ENCODE measurements around the gene TMA7. TPM values are rescaled to one million over a fixed set of nuclear protein-coding genes. Genes with fewer than 3 reads are reported as not detected.

TMA7 gene
- total and polyA plus RNA-seq, 4 donors = 152 to 985 (median 239) TPM

DNA sequence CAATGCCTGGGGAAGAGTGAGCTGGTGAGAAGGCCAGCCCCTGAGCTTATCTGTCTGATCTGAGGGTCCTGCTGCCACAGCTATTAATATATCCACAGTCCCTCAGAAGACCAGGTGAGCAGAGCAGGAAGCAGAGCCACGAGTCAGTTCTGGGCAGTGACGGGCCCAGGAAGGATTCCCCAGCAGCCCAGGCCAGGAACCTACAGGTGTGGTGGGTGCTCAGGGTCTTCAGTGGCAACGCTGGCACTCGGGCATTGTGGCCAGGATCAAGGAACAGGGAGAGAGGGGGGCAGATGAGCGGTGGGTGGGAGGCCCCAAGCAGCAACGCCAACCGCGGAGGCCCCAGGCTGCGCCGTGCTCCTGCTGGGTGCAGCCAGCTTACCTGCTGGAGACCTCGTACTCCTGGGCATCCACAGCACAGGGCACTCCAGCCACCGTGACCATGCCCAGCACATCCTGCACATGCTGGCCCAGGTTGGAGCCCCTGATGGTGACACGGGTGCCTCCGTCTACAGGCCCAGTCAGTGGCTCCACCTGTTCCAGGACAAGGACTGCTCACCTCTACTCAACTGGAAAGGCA lies 22.4 kb upstream of the TMA7 start:
- DNase-seq (no peak), ATAC-seq (ENCODE audit: insufficient read depth, low FRiP score) (no peak)
- Histone ChIP-seq H3K9me3 (ENCODE audit: control insufficient read depth in 4 of 4, insufficient read depth in 3 of 4, low read length in 3 of 4) (no peaks in the 10 kb centered on the region), H3K27me3 (ENCODE audit: control insufficient read depth in 3 of 3, insufficient read depth in 3 of 3, low read length in 2 of 3) (no peaks in the 10 kb centered on the region), H3K4me3 (no peak overlapping the region), H3K36me3 (ENCODE audit: control insufficient read depth in 4 of 4, insufficient read depth in 4 of 4, low read length in 4 of 4) (peaks cover 0 to 62% (median 19%) of the 10 kb centered on the region in 4 donors), H3K9ac (ENCODE audit: insufficient read depth in 1 of 2, low read length in 2 of 2) (no peak overlapping the region), H3K27ac (ENCODE audit: low read depth in 1 of 2, low read length in 1 of 2) (no peak overlapping the region), H3K4me1 (ENCODE audit: control insufficient read depth in 5 of 5, insufficient read depth in 5 of 5, low read length in 5 of 5) (no peaks in the 10 kb centered on the region)
- TF ChIP-seq, protein P1, sequence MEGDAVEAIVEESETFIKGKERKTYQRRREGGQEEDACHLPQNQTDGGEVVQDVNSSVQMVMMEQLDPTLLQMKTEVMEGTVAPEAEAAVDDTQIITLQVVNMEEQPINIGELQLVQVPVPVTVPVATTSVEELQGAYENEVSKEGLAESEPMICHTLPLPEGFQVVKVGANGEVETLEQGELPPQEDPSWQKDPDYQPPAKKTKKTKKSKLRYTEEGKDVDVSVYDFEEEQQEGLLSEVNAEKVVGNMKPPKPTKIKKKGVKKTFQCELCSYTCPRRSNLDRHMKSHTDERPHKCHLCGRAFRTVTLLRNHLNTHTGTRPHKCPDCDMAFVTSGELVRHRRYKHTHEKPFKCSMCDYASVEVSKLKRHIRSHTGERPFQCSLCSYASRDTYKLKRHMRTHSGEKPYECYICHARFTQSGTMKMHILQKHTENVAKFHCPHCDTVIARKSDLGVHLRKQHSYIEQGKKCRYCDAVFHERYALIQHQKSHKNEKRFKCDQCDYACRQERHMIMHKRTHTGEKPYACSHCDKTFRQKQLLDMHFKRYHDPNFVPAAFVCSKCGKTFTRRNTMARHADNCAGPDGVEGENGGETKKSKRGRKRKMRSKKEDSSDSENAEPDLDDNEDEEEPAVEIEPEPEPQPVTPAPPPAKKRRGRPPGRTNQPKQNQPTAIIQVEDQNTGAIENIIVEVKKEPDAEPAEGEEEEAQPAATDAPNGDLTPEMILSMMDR (IDR thresholded peaks at IDR 0.05; ENCODE audit: control extremely low read depth, extremely low read depth) = no peak
- WGBS, 2 donors = 93 to 94% methylated on average over 14 of the region's 14 CpGs

DNA sequence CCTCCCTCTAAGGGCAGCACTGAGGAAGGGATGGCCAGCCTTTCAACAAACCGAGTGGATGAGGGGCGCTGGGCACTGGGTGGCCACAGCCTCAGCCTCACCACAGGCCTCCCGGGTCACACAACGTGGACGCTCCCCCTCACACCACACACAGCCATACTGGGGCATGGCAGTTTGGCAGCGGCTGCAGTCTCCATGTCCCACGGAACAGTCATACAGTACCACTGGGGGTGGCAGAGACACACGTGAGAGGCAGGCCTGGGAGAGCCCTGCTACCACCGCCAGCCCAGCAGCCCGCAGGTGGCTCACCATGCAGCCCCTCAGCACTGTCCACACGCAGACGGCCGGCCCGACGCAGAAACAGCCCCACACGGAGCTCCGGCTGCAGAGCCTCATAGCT lies 21.9 kb upstream of the TMA7 start:
- ATAC-seq (ENCODE audit: insufficient read depth, low FRiP score) (no peak), DNase-seq (no peak)
- H3K9ac ChIP-seq (ENCODE audit: insufficient read depth in 1 of 2, low read length in 2 of 2) = no peak overlapping the region
- 94 to 96% methylated on average over 17 of the region's 17 CpGs for WGBS, 2 donors
- H3K27ac ChIP-seq (ENCODE audit: low read depth in 1 of 2, low read length in 1 of 2) = no peak overlapping the region
- TF ChIP-seq, protein P1 (IDR thresholded peaks at IDR 0.05; ENCODE audit: control extremely low read depth, extremely low read depth) = no peak
- no peaks in the 10 kb centered on the region for H3K9me3 ChIP-seq (ENCODE audit: control insufficient read depth in 4 of 4, insufficient read depth in 3 of 4, low read length in 3 of 4)
- H3K4me1 ChIP-seq (ENCODE audit: control insufficient read depth in 5 of 5, insufficient read depth in 5 of 5, low read length in 5 of 5) = peaks cover 0 to 1% (median 0%) of the 10 kb centered on the region in 5 donors
- no peak overlapping the region for H3K4me3 ChIP-seq
- H3K36me3 ChIP-seq (ENCODE audit: control insufficient read depth in 4 of 4, insufficient read depth in 4 of 4, low read length in 4 of 4) = peaks cover 0 to 59% (median 17%) of the 10 kb centered on the region in 4 donors
- H3K27me3 ChIP-seq (ENCODE audit: control insufficient read depth in 3 of 3, insufficient read depth in 3 of 3, low read length in 2 of 3) = no peaks in the 10 kb centered on the region

DNA sequence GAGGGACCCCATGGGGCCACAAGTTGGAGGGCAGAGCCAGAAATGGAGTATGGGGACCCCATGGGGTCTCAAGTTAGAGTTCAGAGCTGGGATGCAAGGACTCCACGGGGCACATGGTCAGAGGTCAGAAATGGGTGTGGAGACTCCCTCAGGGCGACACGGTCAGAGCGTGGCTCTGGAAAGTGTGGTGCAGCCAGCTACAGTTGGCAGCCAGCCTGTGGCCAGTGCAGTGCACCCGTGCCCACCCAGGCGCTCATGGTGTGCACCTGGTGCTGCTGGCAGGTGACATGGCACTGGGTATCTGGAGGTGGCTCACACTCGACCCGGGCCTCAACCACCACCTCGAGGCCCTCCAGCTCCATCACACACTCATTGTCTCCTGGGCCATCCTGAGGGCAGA lies 21.4 kb upstream of the TMA7 start:
- WGBS, 2 donors = 93 to 95% methylated on average over 9 of the region's 9 CpGs
- peaks cover 0 to 57% (median 15%) of the 10 kb centered on the region in 4 donors for H3K36me3 ChIP-seq (ENCODE audit: control insufficient read depth in 4 of 4, insufficient read depth in 4 of 4, low read length in 4 of 4)
- ATAC-seq (ENCODE audit: insufficient read depth, low FRiP score) (no peak), DNase-seq (no peak)
- peaks cover 0 to 1% (median 0%) of the 10 kb centered on the region in 5 donors for H3K4me1 ChIP-seq (ENCODE audit: control insufficient read depth in 5 of 5, insufficient read depth in 5 of 5, low read length in 5 of 5)
- H3K4me3 ChIP-seq = no peak overlapping the region
- H3K27me3 ChIP-seq (ENCODE audit: control insufficient read depth in 3 of 3, insufficient read depth in 3 of 3, low read length in 2 of 3) = no peaks in the 10 kb centered on the region
- TF ChIP-seq, protein P1 (IDR thresholded peaks at IDR 0.05; ENCODE audit: control extremely low read depth, extremely low read depth) = no peak
- H3K9me3 ChIP-seq (ENCODE audit: control insufficient read depth in 4 of 4, insufficient read depth in 3 of 4, low read length in 3 of 4) = no peaks in the 10 kb centered on the region
- no peak overlapping the region for H3K27ac ChIP-seq (ENCODE audit: low read depth in 1 of 2, low read length in 1 of 2)
- H3K9ac ChIP-seq (ENCODE audit: insufficient read depth in 1 of 2, low read length in 2 of 2) = no peak overlapping the region

DNA sequence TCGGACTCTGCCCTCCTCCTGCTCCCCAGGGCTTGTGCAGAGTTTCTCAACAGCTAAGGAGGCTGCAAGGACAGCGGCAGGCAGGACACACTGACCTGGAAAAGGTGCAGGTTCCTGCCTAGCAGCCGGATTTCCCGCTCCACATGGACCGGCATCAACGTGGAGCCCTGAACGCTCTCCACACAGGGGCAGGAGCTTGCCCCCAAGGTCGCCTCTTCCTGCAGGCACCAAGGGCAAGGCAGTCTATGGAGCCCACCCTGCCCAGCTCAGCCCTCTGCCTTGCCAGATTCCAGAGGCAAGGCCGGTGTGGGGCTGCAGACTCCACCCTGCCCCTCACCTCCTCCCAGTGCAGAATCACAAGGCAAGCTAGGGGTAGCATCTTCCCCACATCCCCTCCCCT lies 20.9 kb upstream of the TMA7 start:
- H3K9ac ChIP-seq (ENCODE audit: insufficient read depth in 1 of 2, low read length in 2 of 2) = no peak overlapping the region
- no peak overlapping the region for H3K27ac ChIP-seq (ENCODE audit: low read depth in 1 of 2, low read length in 1 of 2)
- H3K9me3 ChIP-seq (ENCODE audit: control insufficient read depth in 4 of 4, insufficient read depth in 3 of 4, low read length in 3 of 4) = no peaks in the 10 kb centered on the region
- H3K36me3 ChIP-seq (ENCODE audit: control insufficient read depth in 4 of 4, insufficient read depth in 4 of 4, low read length in 4 of 4) = peaks cover 0 to 57% (median 13%) of the 10 kb centered on the region in 4 donors
- DNase-seq = no peak
- TF ChIP-seq, protein P1 (IDR thresholded peaks at IDR 0.05; ENCODE audit: control extremely low read depth, extremely low read depth) = no peak
- H3K4me3 ChIP-seq = no peak overlapping the region
- no peak for ATAC-seq (ENCODE audit: insufficient read depth, low FRiP score)
- 91 to 95% methylated on average over 9 of the region's 9 CpGs for WGBS, 2 donors
- no peaks in the 10 kb centered on the region for H3K27me3 ChIP-seq (ENCODE audit: control insufficient read depth in 3 of 3, insufficient read depth in 3 of 3, low read length in 2 of 3)
- peaks cover 0 to 2% (median 0%) of the 10 kb centered on the region in 5 donors for H3K4me1 ChIP-seq (ENCODE audit: control insufficient read depth in 5 of 5, insufficient read depth in 5 of 5, low read length in 5 of 5)
